AG04449 (cell line): ENCODE measurements around the gene HIPK2.

Source experiments
- CTCF ChIA-PET: fragments of 350-600 bp; formaldehyde crosslinking; extraction: SDS; loops from one replicate; lab custom pipeline; 2021; ENCODE audit warnings: antibody characterized with exemption; lab: Yijun Ruan, JAX
- POLR2A ChIA-PET: fragments of 400-600, 350-600 bp; formaldehyde crosslinking; extraction: SDS; loops from one replicate; lab custom pipeline; 2020; ENCODE audit warnings: antibody characterized with exemption, inconsistent platforms; lab: Yijun Ruan, JAX
- DNase-seq: peaks from one replicate; pipeline ENCODE4 v3.0.0-alpha.2; 2010; ENCODE audit warnings: low read depth, low spot score
- H3K4me3 ChIP-seq: 2 replicates; pipeline ENCODE4 v1.5.1; 2011; ENCODE audit warnings: low read depth, mild to moderate bottlenecking, control low read depth, low read length
- TF ChIP-seq, protein P1 (sequence below): IDR thresholded peaks from one replicate; pipeline ENCODE4 v1.5.1; 2011; ENCODE audit warnings: mild to moderate bottlenecking, moderate library complexity, low read length, control low read depth, inconsistent platforms; ENCODE audit not compliant: insufficient read depth; ENCODE audit errors: missing control alignments

HIPK2 gene

DNA sequence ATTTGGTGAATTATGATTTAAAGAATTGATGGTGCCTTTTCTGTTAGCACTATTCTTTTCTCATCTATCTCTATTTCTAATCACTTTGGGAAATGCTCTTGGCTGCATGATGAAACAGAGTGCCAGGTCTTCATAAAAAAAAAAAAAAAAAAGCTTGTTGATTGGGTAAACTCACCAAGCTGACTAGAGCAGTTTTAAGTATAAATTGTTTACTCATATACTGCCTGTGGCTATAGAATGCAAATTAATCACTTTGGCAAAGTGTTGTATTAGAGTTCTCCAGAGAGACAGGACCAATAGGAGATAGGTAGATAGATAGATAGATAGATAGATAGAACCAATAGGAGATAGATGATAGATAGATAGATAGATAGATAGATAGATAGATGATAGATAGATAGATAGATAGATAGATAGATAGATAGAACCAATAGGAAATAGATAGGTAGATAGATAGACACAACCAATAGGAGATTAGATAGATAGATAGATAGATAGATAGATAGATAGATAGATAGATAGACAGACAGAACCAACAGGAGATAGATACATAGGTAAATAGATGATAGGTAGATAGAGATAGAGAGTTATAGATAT lies 31.1 kb upstream of the HIPK2 start:
- H3K4me3 ChIP-seq: no peak overlapping the region
- ChIA-PET CTCF (interaction anchor here (1.9 kb wide), 1 partner anchor 30 kb away, joined by 6 read pairs; no protein-coding TSS in a partner anchor), POLR2A (no interaction called here)
- DNase-seq: no peak
- TF ChIP-seq, protein P1, sequence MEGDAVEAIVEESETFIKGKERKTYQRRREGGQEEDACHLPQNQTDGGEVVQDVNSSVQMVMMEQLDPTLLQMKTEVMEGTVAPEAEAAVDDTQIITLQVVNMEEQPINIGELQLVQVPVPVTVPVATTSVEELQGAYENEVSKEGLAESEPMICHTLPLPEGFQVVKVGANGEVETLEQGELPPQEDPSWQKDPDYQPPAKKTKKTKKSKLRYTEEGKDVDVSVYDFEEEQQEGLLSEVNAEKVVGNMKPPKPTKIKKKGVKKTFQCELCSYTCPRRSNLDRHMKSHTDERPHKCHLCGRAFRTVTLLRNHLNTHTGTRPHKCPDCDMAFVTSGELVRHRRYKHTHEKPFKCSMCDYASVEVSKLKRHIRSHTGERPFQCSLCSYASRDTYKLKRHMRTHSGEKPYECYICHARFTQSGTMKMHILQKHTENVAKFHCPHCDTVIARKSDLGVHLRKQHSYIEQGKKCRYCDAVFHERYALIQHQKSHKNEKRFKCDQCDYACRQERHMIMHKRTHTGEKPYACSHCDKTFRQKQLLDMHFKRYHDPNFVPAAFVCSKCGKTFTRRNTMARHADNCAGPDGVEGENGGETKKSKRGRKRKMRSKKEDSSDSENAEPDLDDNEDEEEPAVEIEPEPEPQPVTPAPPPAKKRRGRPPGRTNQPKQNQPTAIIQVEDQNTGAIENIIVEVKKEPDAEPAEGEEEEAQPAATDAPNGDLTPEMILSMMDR: no peak

DNA sequence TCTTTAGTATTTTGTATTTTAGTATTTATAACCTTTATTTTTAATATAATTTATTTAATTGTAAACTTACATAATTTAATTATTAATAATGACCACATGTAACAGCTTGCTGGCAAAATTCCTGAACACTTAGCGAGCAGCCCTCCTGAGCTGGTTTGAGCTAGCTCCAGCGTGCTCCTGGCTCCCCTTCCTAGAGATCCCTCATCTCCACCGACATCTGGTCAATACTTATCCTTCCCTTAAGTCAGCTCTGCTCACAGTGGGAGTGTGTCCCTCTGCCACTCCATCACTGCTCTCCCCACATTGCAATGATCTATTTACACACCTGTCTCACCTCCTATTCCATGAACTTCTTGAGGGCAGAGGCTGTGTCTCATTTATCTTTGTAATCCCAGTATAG lies 30.6 kb upstream of the HIPK2 start:
- CTCF ChIA-PET: no interaction called here
- H3K4me3 ChIP-seq: no peak overlapping the region
- TF ChIP-seq, protein P1: no peak
- POLR2A ChIA-PET: no interaction called here
- DNase-seq: no peak

DNA sequence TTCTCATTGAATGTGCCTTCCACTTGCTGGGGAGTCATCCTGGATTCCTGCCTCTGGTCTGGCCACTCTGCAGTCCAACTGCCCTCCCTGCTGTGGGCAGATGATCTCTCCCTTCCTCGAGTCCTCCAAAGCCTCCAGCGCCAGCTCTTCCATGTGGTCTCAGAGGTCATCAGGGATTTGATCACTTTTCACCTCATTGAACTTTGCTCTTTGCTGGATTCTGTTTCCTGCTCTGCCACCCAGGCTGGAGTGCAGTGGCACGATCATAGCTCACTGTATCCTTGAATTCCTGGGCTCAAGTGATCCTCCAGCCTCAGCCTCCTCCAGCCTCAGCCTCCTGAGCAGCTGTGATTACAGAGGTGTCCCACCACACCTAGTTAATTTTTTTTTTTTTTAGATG lies 29.2 kb upstream of the HIPK2 start:
- DNase-seq: no peak
- ChIA-PET POLR2A (no interaction called here), CTCF (no interaction called here)
- no peak overlapping the region for H3K4me3 ChIP-seq
- TF ChIP-seq, protein P1: no peak

DNA sequence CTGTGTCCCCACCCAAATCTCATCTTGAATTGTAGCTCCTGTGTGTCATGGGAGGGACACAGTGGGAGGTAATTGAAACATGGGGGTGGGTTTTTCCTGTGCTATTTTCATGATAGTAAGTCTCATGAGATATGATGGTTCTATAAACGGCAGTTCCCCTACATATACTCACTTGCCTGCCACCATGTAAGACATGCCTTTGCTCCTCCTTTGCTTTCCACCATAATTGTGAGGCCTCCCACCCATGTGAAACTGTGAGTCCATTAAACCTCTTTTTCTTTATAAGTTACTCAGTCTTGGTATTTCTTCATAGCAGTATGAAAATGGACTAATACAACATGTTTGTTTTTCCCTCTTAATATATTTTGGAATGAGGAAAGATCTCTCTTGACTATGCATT lies 26.8 kb upstream of the HIPK2 start:
- CTCF ChIA-PET: no interaction called here
- no peak for DNase-seq
- TF ChIP-seq, protein P1: no peak
- POLR2A ChIA-PET: interaction anchor here (0.7 kb wide), 1 partner anchor 109 kb away, joined by 4 read pairs; no protein-coding TSS in a partner anchor
- no peak overlapping the region for H3K4me3 ChIP-seq

DNA sequence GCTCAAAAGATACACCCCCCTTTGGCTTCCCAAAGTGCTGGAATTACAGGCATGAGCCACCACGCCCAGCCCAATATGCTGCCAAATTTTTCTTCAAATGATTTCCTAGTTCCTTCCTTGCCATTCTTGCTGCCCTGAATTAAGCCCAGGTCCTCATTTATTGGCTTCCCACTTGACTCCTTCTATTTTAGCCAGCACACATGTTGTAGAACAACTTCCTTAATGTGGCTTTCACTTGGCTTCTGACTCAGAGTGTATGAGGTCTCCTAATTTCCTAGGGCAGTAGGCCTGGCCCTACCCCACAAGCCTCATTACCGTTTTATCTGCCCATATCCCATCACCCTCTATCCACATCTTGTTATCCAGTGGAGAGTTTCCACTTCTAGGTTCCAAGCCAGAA lies 21.8 kb upstream of the HIPK2 start:
- CTCF ChIA-PET: interaction anchor here (1.3 to 2.2 kb wide), 3 partner anchors 153 to 206 kb away, joined by 3 to 6 read pairs (median 4); no protein-coding TSS in a partner anchor
- POLR2A ChIA-PET: interaction anchor here (0.6 kb wide), 1 partner anchor 362 kb away, joined by 5 read pairs; no protein-coding TSS in a partner anchor
- no peak for DNase-seq
- H3K4me3 ChIP-seq: no peak overlapping the region
- TF ChIP-seq, protein P1: no peak

DNA sequence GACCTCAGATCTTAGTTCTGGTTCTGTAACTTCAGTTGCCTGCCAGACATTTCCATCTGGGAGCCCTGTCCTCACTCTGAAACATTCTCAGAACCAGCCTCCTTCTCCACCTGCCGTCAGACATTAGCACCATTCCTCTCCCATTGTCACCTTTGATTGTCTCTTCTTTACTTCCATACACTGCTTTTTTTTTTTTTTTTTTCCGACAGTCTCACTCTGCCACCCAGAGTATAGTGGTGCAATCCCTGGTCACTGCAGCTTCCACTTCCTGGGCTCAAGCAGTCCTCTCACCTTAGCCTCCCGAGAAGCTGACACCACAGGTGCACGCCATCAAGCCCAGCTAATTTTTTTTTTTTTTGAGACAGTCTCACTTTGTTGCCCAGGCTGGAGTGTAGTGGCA lies 21.1 kb upstream of the HIPK2 start:
- ChIA-PET POLR2A (interaction anchor here (0.6 kb wide), 1 partner anchor 361 kb away, joined by 5 read pairs; no protein-coding TSS in a partner anchor), CTCF (interaction anchor here (0.7 to 2.2 kb wide), 4 partner anchors 152 to 206 kb away, joined by 3 to 6 read pairs (median 4); no protein-coding TSS in a partner anchor)
- no peak overlapping the region for H3K4me3 ChIP-seq
- no peak for DNase-seq
- TF ChIP-seq, protein P1: no peak
